Gastrocnemius medialis (tissue), 4 donors: ENCODE results near the gene GNAI3. TPM values are rescaled to one million over a fixed set of nuclear protein-coding genes. Genes with fewer than 3 reads are reported as not detected.

ENCODE experiments used
- ATAC-seq, 2 donors: fragments of 150-250 bp; one replicate each; pipeline ENCODE4 v1.9.1; 2016
- DNase-seq, 2 donors: peaks; one replicate each; pipeline ENCODE4 v3.0.0-alpha.2; 2019
- H3K27ac ChIP-seq, 4 donors: fragments of 200-600 bp; sonication (generic); 1 replicate in 1 of 4; 2 replicates in 3 of 4; pipeline ENCODE4 v1.5.1; 2016 to 2018; ENCODE audit warnings: mild to moderate bottlenecking in 2 of 4, moderate library complexity in 1 of 4
- H3K27me3 ChIP-seq, 3 donors: fragments of 200-600 bp; sonication (generic) in 2 of 3; 1 replicate in 1 of 3; 2 replicates in 2 of 3; pipeline versions ENCODE4 v1.5.1 to v1.6.0; 2016 to 2019; ENCODE audit warnings: mild to moderate bottlenecking in 1 of 3, moderate library complexity in 1 of 3
- H3K36me3 ChIP-seq, 2 donors: fragments of 200-600 bp; sonication (generic) in 1 of 2; one replicate each; pipeline ENCODE4 v1.5.1; 2017 to 2018
- H3K4me1 ChIP-seq, 2 donors: fragments of 200-600 bp; sonication (generic) in 1 of 2; one replicate each; pipeline ENCODE4 v1.5.1; 2016 to 2017; ENCODE audit warnings: mild to moderate bottlenecking in 2 of 2
- H3K4me3 ChIP-seq, 4 donors: fragments of 200-600 bp; sonication (generic) in 3 of 4; 1 replicate in 1 of 4; 2 replicates in 3 of 4; pipeline ENCODE4 v1.5.1; 2016 to 2019; ENCODE audit warnings: mild to moderate bottlenecking in 2 of 4
- H3K9me3 ChIP-seq, 3 donors: fragments of 200-600 bp; sonication (generic) in 2 of 3; 1 replicate in 1 of 3; 2 replicates in 2 of 3; pipeline ENCODE4 v1.5.1; 2016 to 2019
- CTCF ChIP-seq, 5 experiments: fragments of 450-650 bp in 3 of 5; fragments of 200-600 bp in 2 of 5; sonication (generic) in 2 of 5; IDR thresholded peaks in 4 of 5; conservative IDR thresholded peaks in 1 of 5; 1 replicate in 4 of 5; 2 replicates in 1 of 5; pipeline ENCODE4 v1.5.1; 2016 to 2019; ENCODE audit warnings: antibody characterized with exemption in 5 of 5, mild to moderate bottlenecking in 3 of 5, moderate library complexity in 3 of 5
- POLR2A ChIP-seq, 2 donors: fragments of 450-650 bp; IDR thresholded peaks; one replicate each; pipeline ENCODE4 v1.6.1; 2017; ENCODE audit warnings: antibody characterized with exemption in 2 of 2, mild to moderate bottlenecking in 2 of 2, moderate library complexity in 2 of 2
- in situ Hi-C, 4 donors: fragments of 200-750 bp; cut with MboI; loops; one replicate each; pipeline versions ENCODE4 v1.15.0 to v1.8.0; 2017; ENCODE audit warnings: low sequenced_read_pairs in 4 of 4
- intact Hi-C: fragments of 100-400 bp; cut with DNase I; formaldehyde crosslinking; loops from one replicate; pipeline ENCODE4 v1.15.1; 2023; ENCODE audit warnings: low total_unique reads
- total RNA-seq, 4 donors: library from RNA; depleted of rRNA; stranded (reverse); fragments of >200 nt; gene quantifications; one replicate each; pipeline versions ENCODE4 v1.1.0 to v1.2.3, GENCODE V29; 2016

Gene GNAI3
- total RNA-seq, 4 donors from 2014 or later: 0.90 to 2.5 (median 1.8) TPM

GRCh38 chr1:109570414-109570813 is 22.0 kb downstream of the GNAI3 start:
- intact Hi-C loops (no loop called here), in situ Hi-C loops (no loop called here)
- Histone ChIP-seq H3K36me3 (no peaks in the 10 kb centered on the region), H3K27me3 (no peaks in the 10 kb centered on the region), H3K27ac (peak overlapping the region in 3 of 4 donors; percentile 4 to 42 (median 25)), H3K4me3 (no peak overlapping the region), H3K9me3 (no peaks in the 10 kb centered on the region), H3K4me1 (peaks cover 53 to 60% of the 10 kb centered on the region in 2 donors)
- TF ChIP-seq CTCF (IDR thresholded peaks at IDR 0.05 in 4 of 5, conservative IDR thresholded peaks at IDR 0.05 in 1 of 5) (no peak), POLR2A (IDR thresholded peaks at IDR 0.05) (no peak)
- ATAC-seq: peak in 1 of 2 donors; percentile 86
- no peak for DNase-seq

- H3K4me3 ChIP-seq: no peak overlapping the region
- ATAC-seq (no peak), DNase-seq (no peak)
- intact Hi-C loops (no loop called here), in situ Hi-C loops (no loop called here)
- no peak overlapping the region for H3K27ac ChIP-seq
- no peak for TF ChIP-seq POLR2A (IDR thresholded peaks at IDR 0.05)
- TF ChIP-seq CTCF (IDR thresholded peaks at IDR 0.05 in 4 of 5, conservative IDR thresholded peaks at IDR 0.05 in 1 of 5): no peak
- no peaks in the 10 kb centered on the region for H3K27me3 ChIP-seq
- H3K36me3 ChIP-seq: no peaks in the 10 kb centered on the region
- H3K4me1 ChIP-seq: peaks cover 30 to 37% of the 10 kb centered on the region in 2 donors
- H3K9me3 ChIP-seq: no peaks in the 10 kb centered on the region
Measured at GRCh38 chr1:109573785-109574184, 25.4 kb downstream of the GNAI3 start.

- in situ Hi-C loops: no loop called here
- intact Hi-C loops: no loop called here
- ATAC-seq (no peak), DNase-seq (no peak)
- Histone ChIP-seq H3K27me3 (no peaks in the 10 kb centered on the region), H3K9me3 (no peaks in the 10 kb centered on the region), H3K36me3 (peaks cover 0 to 28% of the 10 kb centered on the region in 2 donors), H3K4me3 (no peak overlapping the region), H3K4me1 (peaks cover 11 to 13% of the 10 kb centered on the region in 2 donors), H3K27ac (no peak overlapping the region)
- no peak for TF ChIP-seq POLR2A (IDR thresholded peaks at IDR 0.05)
- no peak for TF ChIP-seq CTCF (IDR thresholded peaks at IDR 0.05 in 4 of 5, conservative IDR thresholded peaks at IDR 0.05 in 1 of 5)
Measured at GRCh38 chr1:109578947-109579443, 30.6 kb downstream of the GNAI3 start.

- no peaks in the 10 kb centered on the region for H3K27me3 ChIP-seq
- intact Hi-C loops: no loop called here
- TF ChIP-seq CTCF (IDR thresholded peaks at IDR 0.05 in 4 of 5, conservative IDR thresholded peaks at IDR 0.05 in 1 of 5) (no peak), POLR2A (IDR thresholded peaks at IDR 0.05) (no peak)
- peaks cover 11 to 13% of the 10 kb centered on the region in 2 donors for H3K4me1 ChIP-seq
- in situ Hi-C loops: no loop called here
- DNase-seq (no peak), ATAC-seq (no peak)
- peaks cover 0 to 33% of the 10 kb centered on the region in 2 donors for H3K36me3 ChIP-seq
- H3K27ac ChIP-seq: peak overlapping the region in 1 of 4 donors; percentile 16
- H3K9me3 ChIP-seq: no peaks in the 10 kb centered on the region
- H3K4me3 ChIP-seq: no peak overlapping the region
Measured at GRCh38 chr1:109579491-109579890, 31.1 kb downstream of the GNAI3 start.

GRCh38 chr1:109582021-109582420 is 33.6 kb downstream of the GNAI3 start:
- H3K36me3 ChIP-seq: peaks cover 0 to 58% of the 10 kb centered on the region in 2 donors
- no peak for TF ChIP-seq POLR2A (IDR thresholded peaks at IDR 0.05)
- no peak for TF ChIP-seq CTCF (IDR thresholded peaks at IDR 0.05 in 4 of 5, conservative IDR thresholded peaks at IDR 0.05 in 1 of 5)
- in situ Hi-C loops: no loop called here
- no peaks in the 10 kb centered on the region for H3K9me3 ChIP-seq
- no peak for DNase-seq
- intact Hi-C loops: no loop called here
- ATAC-seq: no peak
- no peaks in the 10 kb centered on the region for H3K27me3 ChIP-seq
- no peak overlapping the region for H3K4me3 ChIP-seq
- H3K4me1 ChIP-seq: peaks cover 11 to 13% of the 10 kb centered on the region in 2 donors
- H3K27ac ChIP-seq: no peak overlapping the region
